IPS-18a (cell line): Measurements from ENCODE around the gene ZNF487.
"Not testable (repeated sequence)": the region's sequence is repeated elsewhere in the genome, so short reads cannot be mapped to it uniquely, and the experiment has no call there.

Source experiments
- H3K27ac ChIP-seq: one replicate; pipeline ENCODE4 v1.5.1; 2013; ENCODE audit warnings: low read length
- H3K27me3 ChIP-seq: one replicate; pipeline ENCODE4 v1.6.1; 2013; ENCODE audit warnings: mild to moderate bottlenecking, low read length; ENCODE audit not compliant: control insufficient read depth, insufficient read depth
- H3K36me3 ChIP-seq: one replicate; pipeline ENCODE4 v1.6.1; 2013; ENCODE audit warnings: low read depth, low read length; ENCODE audit not compliant: control insufficient read depth
- H3K4me1 ChIP-seq: one replicate; pipeline ENCODE4 v1.6.1; 2013; ENCODE audit warnings: low read depth, low read length; ENCODE audit not compliant: control insufficient read depth
- H3K4me3 ChIP-seq: one replicate; pipeline ENCODE4 v1.5.1; 2013; ENCODE audit warnings: low read length
- H3K9ac ChIP-seq: one replicate; pipeline ENCODE4 v1.6.1; 2013; ENCODE audit warnings: mild to moderate bottlenecking, low read length, moderate library complexity
- H3K9me3 ChIP-seq: one replicate; pipeline ENCODE4 v1.6.1; 2013; ENCODE audit warnings: low read depth, low read length; ENCODE audit not compliant: control insufficient read depth

The ZNF487 gene

DNA sequence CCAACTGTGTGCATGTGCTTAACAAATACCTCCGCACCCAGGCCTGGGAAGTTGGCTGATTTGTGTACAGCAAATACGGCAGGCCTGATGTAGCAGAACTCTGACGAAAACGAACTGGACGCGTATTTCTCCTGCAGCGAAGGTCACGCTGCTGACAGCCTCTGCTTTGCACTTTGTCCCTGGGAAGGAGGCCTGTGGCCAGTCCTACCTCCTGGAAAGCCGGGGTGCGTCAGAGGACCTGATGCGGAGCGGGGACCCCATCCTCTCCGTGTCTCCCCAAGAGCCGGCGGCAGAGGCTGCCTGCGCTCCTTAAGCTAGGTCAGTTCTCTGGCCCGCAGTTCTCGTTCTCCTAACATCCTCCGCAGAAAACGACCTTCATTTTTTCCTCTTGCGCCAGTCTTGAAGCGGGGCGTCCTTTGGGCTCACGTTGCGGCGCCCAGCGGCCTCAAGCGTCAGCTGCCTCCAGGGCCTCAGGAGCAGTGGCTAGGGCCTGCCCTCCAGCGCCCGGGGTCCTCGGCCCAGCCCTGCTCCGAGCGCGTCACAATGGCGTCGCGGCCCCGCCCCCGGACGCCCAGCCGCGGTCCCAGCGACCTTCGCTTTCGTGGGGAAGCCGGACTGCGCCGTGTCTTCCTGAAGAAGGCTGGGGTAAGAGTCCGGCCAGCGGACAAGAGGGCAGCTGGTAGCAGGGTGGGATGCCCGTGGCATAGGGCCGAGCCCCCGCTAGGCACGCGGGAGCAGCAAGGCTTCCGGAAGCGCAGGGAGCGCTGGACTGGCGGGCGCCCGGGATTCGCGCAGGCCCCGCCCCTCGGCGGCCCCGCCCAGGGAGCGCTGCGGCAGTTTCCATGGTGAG is at the start of gene ZNF487:
Gene ZNF487 (plus strand): TSS at position 821 of the 850 bp plus-strand sequence. CDS start 38,703 bp downstream, outside the sequence.
- H3K36me3 ChIP-seq: no peaks in the 10 kb centered on the region
- H3K4me1 ChIP-seq: peaks cover 3% of the 10 kb centered on the region
- peak within 1 kb of the TSS; percentile 90 for H3K27ac ChIP-seq
- H3K4me3 ChIP-seq: peak within 1 kb of the TSS; percentile 69
- H3K9me3 ChIP-seq: no peaks in the 10 kb centered on the region
- H3K9ac ChIP-seq: peak within 1 kb of the TSS; percentile 90
- H3K27me3 ChIP-seq: peaks cover 6% of the 10 kb centered on the region

DNA sequence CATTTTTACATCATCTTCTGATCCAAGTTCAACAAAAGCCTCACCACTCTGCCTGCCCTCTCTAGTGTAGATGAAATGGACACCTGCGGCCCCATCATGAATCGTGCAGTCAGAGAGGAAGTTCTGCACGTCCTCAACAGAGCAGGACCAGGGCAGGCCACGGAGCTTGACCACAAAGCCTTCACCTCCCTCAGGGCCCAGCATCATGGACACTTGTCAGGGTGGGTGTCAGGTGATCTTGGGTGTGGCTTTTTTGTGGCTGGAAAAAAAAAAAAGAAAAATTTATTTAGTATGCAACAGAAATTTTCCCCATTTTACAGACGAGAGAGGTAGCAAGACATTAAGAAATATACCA is 49.3 kb upstream of the ZNF487 start:
- H3K36me3 ChIP-seq: peaks cover 75% of the 10 kb centered on the region
- H3K27me3 ChIP-seq: no peaks in the 10 kb centered on the region
- no peak overlapping the region for H3K4me3 ChIP-seq
- no peaks in the 10 kb centered on the region for H3K4me1 ChIP-seq
- H3K9me3 ChIP-seq: no peaks in the 10 kb centered on the region
- no peak overlapping the region for H3K9ac ChIP-seq
- H3K27ac ChIP-seq: no peak overlapping the region

GRCh38 chr10:43389867-43390266 is 47.0 kb upstream of the ZNF487 start:
- Histone ChIP-seq H3K36me3 (peaks cover 97% of the 10 kb centered on the region), H3K4me1 (peaks cover 6% of the 10 kb centered on the region), H3K4me3 (no peak overlapping the region), H3K27me3 (no peaks in the 10 kb centered on the region), H3K9me3 (no peaks in the 10 kb centered on the region), H3K9ac (no peak overlapping the region), H3K27ac (no peak overlapping the region)

GRCh38 chr10:43390333-43390732 is 46.6 kb upstream of the ZNF487 start:
- Histone ChIP-seq H3K4me3 (no peak overlapping the region), H3K27me3 (no peaks in the 10 kb centered on the region), H3K9me3 (no peaks in the 10 kb centered on the region), H3K4me1 (peaks cover 10% of the 10 kb centered on the region), H3K36me3 (peaks cover 99% of the 10 kb centered on the region), H3K9ac (no peak overlapping the region), H3K27ac (no peak overlapping the region)

DNA sequence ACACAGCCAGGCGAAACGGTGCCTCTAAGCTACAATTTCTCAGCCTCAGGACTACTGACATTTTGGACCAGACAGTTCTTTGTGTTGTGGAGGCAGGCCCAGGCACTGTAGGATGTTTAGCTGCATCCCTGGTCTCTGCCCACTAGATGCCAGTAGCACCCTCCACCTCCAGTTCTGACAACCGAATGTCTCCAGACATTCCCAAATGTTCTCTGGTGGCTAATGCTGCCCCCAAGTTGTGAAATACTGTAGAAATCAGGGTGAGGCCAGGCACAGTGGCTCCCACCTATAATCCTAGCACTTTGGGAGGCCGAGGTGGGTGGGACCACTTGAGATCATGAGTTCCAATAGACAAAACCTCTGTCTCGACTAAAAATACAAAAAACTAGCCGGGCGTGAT is 46.2 kb upstream of the ZNF487 start:
- H3K4me3 ChIP-seq: no peak overlapping the region
- H3K9ac ChIP-seq: no peak overlapping the region
- peaks cover 12% of the 10 kb centered on the region for H3K4me1 ChIP-seq
- H3K27ac ChIP-seq: no peak overlapping the region
- H3K9me3 ChIP-seq: no peaks in the 10 kb centered on the region
- H3K27me3 ChIP-seq: no peaks in the 10 kb centered on the region
- peaks cover 97% of the 10 kb centered on the region for H3K36me3 ChIP-seq

GRCh38 chr10:43391496-43391895 is 45.4 kb upstream of the ZNF487 start:
- Histone ChIP-seq H3K9ac (no peak overlapping the region), H3K27me3 (no peaks in the 10 kb centered on the region), H3K4me1 (peaks cover 12% of the 10 kb centered on the region), H3K9me3 (no peaks in the 10 kb centered on the region), H3K36me3 (peaks cover 90% of the 10 kb centered on the region), H3K4me3 (no peak overlapping the region), H3K27ac (no peak overlapping the region)

- Histone ChIP-seq H3K9ac (no peak overlapping the region), H3K4me3 (no peak overlapping the region), H3K4me1 (peaks cover 12% of the 10 kb centered on the region), H3K27me3 (no peaks in the 10 kb centered on the region), H3K36me3 (peaks cover 77% of the 10 kb centered on the region), H3K27ac (no peak overlapping the region), H3K9me3 (no peaks in the 10 kb centered on the region)
Measured at GRCh38 chr10:43392748-43393147, 44.2 kb upstream of the ZNF487 start.

DNA sequence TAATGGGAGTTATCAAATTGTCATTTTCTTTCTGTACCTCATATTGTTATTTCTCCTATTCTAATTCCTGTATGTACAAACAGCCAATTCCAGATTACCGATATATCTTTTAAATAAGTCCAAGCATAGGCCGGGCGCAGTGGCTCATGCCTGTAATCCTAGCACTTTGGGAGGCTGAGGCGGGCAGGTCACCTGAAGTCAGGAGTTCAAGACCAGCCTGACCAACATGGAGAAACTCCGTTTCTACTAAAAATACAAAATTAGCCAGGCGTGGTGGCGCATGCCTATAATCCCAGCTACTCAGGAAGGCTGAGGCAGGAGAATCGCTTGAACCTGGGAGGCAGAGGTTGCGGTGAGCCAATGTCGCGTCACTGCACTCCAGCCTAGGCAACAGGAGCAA is 43.7 kb upstream of the ZNF487 start:
- not testable (repeated sequence) for H3K9ac ChIP-seq, H3K27ac ChIP-seq, H3K4me3 ChIP-seq, H3K9me3 ChIP-seq, H3K27me3 ChIP-seq
- peaks cover 73% of the 10 kb centered on the region for H3K36me3 ChIP-seq
- H3K4me1 ChIP-seq: peaks cover 16% of the 10 kb centered on the region

GRCh38 chr10:43393606-43394360 is 43.1 kb upstream of the ZNF487 start:
- H3K27me3 ChIP-seq: no peaks in the 10 kb centered on the region
- no peak overlapping the region for H3K27ac ChIP-seq
- H3K4me3 ChIP-seq: peak overlapping the region; percentile 90
- peaks cover 16% of the 10 kb centered on the region for H3K4me1 ChIP-seq
- H3K9me3 ChIP-seq: no peaks in the 10 kb centered on the region
- H3K36me3 ChIP-seq: peaks cover 68% of the 10 kb centered on the region
- peak overlapping the region; percentile 98 for H3K9ac ChIP-seq

- peaks cover 66% of the 10 kb centered on the region for H3K36me3 ChIP-seq
- no peak overlapping the region for H3K27ac ChIP-seq
- H3K4me3 ChIP-seq: peak overlapping the region; percentile 90
- H3K27me3 ChIP-seq: no peaks in the 10 kb centered on the region
- H3K9me3 ChIP-seq: no peaks in the 10 kb centered on the region
- peaks cover 21% of the 10 kb centered on the region for H3K4me1 ChIP-seq
- peak overlapping the region; percentile 98 for H3K9ac ChIP-seq
Measured at GRCh38 chr10:43394868-43395267, 42.0 kb upstream of the ZNF487 start.

GRCh38 chr10:43395571-43396060 is 41.3 kb upstream of the ZNF487 start:
- Histone ChIP-seq H3K27me3 (no peaks in the 10 kb centered on the region), H3K27ac (peak overlapping the region; percentile 65), H3K36me3 (peaks cover 59% of the 10 kb centered on the region), H3K4me3 (peak overlapping the region; percentile 90), H3K9ac (peak overlapping the region; percentile 98), H3K4me1 (peaks cover 21% of the 10 kb centered on the region), H3K9me3 (no peaks in the 10 kb centered on the region)
